ENCODE data around the gene ECD.

Gene ECD

DNA sequence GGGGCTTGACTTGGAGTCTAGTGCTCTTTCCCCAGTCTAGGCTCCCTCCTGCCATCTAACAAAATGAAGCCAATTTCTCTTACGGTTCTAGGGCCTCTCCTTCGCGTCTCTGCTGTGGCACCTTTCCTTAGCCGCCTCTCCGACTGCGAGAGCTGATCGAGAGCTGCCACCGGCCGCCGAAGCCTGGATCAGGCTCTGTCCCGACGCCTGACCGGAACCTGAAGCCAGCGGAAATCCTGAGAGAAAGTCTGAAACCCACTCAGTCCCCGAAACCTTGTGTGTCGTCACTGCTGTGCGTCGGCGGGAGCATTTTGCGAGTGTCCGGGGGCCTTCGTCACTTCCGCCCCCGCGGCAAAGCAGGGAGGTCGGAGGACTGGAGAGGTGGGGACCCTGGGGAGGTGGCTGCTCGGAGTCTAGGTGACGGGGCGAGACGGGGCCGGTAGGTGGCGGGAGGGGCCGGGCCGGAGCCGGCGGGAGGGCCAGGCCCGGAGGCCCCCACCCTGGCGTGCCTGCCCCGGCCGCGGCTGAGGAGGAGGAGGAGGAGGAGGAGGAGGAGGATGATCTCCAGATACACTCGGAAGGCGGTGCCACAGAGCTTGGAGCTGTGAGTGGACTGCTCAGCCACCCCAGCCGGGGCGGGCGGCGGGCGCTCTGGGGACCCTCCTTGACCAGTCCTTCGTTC, at the start of gene ECD, which contains the start of gene FAM149B1:
Gene ECD (minus strand): TSS at position 226 of the 682 bp plus-strand sequence. CDS start 4,071 bp downstream, outside the sequence.
Gene FAM149B1 (plus strand): TSS at position 337 of the 682 bp plus-strand sequence. CDS start 221 bp downstream, at position 558.
- peak; percentile 73 for DNase-seq (ENCODE audit: low read depth in 2 of 2)

DNA sequence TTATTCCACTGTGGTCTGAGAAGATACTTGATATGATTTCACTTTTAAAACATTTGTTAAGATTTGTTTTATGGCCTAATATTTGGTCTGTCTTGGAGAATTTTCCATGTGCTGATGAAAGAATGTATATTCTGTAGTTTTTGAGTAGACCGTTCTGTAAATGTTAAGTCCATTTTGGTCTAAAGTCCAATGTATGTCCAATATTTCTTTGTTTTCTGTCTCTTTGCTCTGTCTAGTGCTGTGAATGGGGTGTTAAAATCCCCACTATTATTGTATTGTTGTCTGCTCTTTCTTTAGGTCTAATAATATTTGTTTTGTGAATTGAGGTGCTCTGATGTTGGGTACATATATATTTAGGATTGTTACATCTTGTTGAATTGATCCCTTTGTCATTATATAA, 47.9 kb upstream of the ECD start:
- no peak for DNase-seq (ENCODE audit: low read depth in 2 of 2)

GRCh38 chr10:73211106-73211811, 43.5 kb upstream of the ECD start:
- no peak for DNase-seq (ENCODE audit: low read depth in 2 of 2)

GRCh38 chr10:73210395-73211105, 42.7 kb upstream of the ECD start:
- no peak for DNase-seq (ENCODE audit: low read depth in 2 of 2)

GRCh38 chr10:73209705-73210104, 41.9 kb upstream of the ECD start:
- DNase-seq (ENCODE audit: low read depth in 2 of 2): peak in 1 of 2 experiments; percentile 1

DNA sequence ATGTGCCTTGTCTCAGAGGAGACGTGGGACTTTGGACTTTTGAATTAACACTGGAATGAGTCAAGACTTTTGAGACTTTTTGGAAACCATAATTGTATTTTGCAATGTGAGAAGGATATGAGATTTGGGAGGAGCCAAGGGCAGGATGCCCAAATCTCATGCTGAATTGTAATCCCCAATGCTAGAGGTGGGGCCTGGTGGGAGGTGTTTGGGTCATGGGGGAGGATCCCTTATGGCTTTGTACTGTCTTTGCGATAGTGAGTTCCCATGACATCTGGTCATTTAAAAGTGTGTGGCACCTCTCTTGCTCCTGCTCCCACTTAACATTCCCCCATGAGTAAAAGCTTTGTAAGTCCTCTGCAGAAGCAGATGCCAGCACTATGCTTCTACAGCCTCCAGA, 40.1 kb upstream of the ECD start:
- DNase-seq (ENCODE audit: low read depth in 2 of 2): no peak

- no peak for DNase-seq (ENCODE audit: low read depth in 2 of 2)
Observed at GRCh38 chr10:73206385-73206784, 38.6 kb upstream of the ECD start.

DNA sequence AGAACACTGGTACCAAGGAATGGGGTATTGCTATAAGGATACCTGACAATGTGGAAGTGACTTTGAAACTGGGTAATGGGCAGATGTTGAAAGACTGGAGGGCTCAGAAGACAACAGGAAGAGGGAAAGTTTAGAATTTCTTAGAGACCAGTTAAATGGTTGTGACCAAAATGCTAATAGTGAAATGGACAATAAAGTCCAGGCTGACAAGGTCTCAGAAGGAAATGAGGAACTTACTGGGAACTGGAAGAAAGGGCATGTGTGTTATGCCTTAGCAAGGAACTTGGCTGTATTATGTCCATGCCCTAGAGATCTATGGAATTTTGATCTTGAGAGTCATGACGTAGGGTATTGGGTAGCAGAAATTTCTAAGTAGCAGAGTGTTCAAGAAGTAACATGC, 38.1 kb upstream of the ECD start:
- no peak for DNase-seq (ENCODE audit: low read depth in 2 of 2)

- DNase-seq (ENCODE audit: low read depth in 2 of 2): no peak
Observed at GRCh38 chr10:73205081-73205480, 37.3 kb upstream of the ECD start.

DNA sequence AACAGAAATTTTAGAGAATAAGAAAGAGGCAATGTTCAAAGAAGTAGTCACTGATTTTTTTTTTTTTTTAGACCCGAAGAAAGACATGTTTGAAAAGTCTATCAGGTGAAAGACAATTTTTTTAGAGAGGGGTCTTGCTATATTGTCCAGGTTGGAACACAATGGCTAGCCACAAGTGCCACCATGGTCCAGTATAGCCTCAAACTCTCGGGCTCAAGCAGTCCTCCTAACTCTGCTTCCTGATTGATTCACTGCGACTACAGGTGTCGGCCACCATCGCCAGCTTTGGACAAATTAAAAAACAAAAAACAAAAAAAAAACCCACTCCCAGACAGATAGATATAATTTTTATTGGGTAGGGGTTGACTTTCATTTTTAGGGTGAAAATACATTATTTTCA, 22.4 kb upstream of the ECD start:
- DNase-seq (ENCODE audit: low read depth in 2 of 2): no peak

DNA sequence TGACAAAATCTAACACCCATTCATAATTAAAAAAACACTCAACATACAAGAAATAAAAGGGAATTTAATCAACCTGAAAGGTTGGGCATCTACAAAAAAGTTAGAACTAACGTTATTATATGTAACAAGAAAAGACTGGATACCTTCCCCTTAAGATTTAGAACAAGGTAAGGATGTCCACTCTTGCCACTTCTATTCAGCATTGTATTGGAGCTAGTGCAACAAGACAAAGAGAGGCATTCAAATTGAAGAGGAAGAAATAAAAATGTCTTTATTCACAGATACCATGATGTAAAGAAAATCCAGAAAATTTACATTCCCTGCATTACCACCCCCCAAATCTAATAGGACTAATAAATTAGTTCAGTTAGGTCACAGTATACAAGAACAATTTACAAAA, 18.5 kb upstream of the ECD start:
- no peak for DNase-seq (ENCODE audit: low read depth in 2 of 2)

DNA sequence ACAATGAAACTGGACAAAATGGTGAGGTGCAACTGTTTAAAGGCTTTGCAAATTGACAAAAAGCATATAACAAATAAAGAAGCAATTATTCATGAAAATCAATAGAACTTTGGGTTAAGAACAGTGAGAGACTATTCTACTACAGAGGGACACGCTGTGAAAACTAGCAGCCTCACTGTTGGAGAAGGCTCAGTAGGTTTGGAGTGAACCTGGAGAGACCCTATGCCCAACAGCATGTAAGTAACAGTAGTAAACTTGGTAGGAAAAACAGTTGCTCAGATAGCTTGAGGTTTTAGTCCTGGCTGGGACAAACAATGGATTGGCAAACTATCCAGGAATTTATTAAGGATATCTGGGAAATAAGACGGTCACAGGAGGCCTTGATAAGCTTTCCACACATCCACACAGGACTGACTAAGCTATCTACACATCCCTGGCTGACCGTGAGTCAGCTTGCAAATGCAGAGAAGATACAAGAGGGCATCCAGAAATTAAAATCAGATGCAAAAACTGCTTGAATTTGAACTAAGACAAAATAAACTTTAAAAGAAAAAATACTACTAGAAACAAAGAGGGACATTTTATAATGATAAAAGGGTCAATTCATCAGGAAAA, 16.0 kb upstream of the ECD start:
- no peak for DNase-seq (ENCODE audit: low read depth in 2 of 2)

GRCh38 chr10:73182568-73182967, 14.8 kb upstream of the ECD start:
- no peak for DNase-seq (ENCODE audit: low read depth in 2 of 2)

- no peak for DNase-seq (ENCODE audit: low read depth in 2 of 2)
Observed at GRCh38 chr10:73174148-73174925, 6.5 kb upstream of the ECD start.

DNA sequence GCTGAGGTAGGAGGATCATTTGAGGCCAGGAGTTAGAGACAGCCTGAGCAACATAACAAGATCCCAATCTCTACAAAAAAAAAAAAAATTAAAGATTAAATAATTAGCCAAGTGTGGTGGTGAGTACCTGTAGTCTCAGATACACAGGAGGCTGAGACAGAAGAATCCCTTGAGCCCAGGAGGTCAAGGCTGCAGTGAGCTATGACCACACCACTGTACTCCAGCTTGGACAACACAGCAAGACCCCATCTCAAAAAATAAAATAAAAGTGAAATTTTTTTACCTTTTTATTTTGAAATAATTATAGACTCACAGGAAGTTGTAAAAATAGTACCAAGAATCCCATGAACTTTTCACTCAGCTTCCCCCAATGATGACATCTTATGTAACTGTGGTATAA, 5.1 kb upstream of the ECD start:
- no peak for DNase-seq (ENCODE audit: low read depth in 2 of 2)

GRCh38 chr10:73169320-73169719, 1.5 kb upstream of the ECD start:
- DNase-seq (ENCODE audit: low read depth in 2 of 2): no peak

GRCh38 chr10:73168465-73168803, 626 bp upstream of the ECD start:
- DNase-seq (ENCODE audit: low read depth in 2 of 2): no peak

DNA sequence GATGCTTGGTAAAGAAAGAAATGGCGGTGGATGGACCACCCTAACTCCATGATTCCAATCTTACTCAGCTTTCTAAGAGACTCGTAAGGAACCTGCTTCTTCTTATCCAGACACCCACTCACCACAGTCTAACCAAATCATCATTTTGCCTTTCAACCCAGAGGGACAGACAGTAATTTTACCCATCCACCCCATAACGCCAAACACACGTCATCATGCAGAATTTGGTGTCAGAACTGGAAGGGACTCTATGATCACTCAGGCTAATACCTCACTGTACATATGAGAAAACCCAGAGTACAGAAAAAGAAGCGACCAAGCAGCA, 388 bp downstream of the ECD start:
- DNase-seq (ENCODE audit: low read depth in 2 of 2): no peak

DNA sequence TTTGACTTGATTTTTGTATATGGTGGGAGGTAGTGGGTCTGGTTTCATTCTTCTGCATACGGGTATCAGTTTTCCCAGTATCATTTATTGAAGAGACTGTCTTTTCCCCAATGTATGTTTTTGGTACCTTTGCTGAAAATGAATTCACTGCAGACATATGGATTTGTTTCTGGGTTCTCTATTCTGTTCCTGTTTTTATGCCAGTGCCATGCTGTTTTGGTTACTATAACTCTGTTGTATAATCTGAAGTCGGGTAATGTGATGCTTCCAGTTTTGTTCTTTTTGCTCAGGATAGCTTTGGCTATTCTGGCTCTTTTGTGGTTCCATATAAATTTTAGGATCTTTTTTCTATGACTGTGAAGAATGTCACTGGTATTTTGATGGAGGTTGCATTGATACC, 836 bp downstream of the ECD start:
- DNase-seq (ENCODE audit: low read depth in 2 of 2): no peak

- no peak for DNase-seq (ENCODE audit: low read depth in 2 of 2)
Observed at GRCh38 chr10:73163096-73163495, 4.7 kb downstream of the ECD start.

DNA sequence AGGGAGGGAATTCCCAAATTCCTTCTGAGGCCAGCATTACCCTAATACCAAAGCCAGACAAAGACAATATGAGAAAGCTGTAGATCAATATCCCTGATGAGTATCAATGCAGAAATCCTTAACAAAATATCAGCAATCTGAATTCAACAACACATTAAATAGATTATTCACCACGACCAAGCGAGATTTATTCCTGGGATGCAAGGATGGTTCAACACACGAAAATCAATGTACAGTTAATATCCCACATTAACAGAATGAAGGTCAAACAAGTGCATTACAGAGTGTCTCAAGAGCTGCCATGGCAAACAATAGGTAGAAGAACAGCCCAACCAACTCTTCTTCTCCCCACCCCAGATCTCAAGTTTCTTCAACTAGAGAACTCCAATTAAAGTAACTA, 6.1 kb downstream of the ECD start:
- DNase-seq (ENCODE audit: low read depth in 2 of 2): no peak

GRCh38 chr10:73161079-73161478, 6.7 kb downstream of the ECD start:
- no peak for DNase-seq (ENCODE audit: low read depth in 2 of 2)
